NCI-H526 (cell line): ENCODE results near the gene RFX7.
"Not testable (repeated sequence)": the region's sequence is repeated elsewhere in the genome, so short reads cannot be mapped to it uniquely, and the experiment has no call there.

Experiments
- DNase-seq, 2 experiments: peaks; one replicate each; lab custom pipeline; 2025; lab: John Stamatoyannopoulos, UW

The RFX7 gene

DNA sequence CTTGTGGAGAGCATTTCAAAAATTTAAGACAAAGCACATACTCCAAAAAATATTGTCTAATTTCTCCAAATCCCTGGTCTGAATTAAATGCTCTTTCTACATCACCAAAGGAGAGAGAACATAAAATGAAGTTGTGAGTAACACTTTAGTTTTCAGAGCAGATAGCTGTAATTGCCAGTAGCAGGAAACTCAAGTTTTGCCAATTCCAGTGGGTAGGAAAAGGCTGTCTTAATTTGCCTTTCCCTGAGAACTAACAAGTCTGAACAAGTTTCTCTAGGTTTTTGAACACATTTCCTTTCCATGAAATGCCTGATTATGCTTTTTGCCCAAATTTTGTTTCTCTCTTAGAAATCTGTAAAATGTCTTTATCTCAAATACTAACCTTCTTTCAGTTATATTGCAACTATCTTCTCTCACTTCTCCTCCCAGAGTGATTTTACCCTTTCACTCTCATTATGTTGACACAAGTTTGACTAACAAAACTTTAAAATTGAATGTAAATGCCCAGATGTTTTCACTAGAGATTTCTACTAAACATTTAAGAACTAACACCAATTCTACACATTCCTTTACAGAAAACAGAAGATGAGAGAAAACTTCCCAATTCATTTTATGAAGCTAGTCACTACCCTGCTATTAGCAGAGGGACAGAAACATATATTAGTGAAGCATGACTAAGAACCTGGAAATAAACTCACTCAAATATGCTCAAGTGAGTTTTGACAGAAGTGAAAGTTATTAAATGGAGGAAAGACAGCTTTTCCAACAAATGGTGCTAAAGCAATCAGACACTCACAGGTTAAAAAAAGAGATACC lies 38.4 kb downstream of the RFX7 start:
- DNase-seq = no peak

DNA sequence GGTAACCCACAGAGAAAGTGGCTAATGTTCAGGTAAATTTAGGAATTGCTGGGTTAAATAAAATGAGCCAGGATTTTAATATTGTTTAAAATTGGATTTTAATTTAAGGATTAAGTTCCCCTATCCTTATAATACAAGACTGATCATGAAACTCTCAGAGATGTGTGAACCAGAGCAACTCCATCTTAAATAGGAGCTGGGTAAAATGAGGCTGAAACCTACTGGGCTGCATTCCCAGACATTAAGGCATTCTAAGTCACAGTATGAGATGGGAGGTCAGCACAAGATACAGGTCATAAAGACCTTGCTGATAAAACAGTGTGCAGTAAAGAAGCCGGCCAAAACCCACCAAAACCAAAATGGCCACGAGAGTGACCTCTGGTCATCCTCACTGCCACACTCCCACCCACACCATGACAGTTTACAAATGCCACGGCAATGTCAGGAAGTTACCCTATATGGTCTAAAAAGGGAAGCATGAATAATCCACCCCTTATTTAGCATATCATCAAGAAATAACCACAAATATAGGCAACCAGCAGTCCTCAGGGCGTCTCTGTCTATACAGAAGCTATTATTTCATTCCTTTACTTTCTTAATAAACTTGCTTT lies 40.3 kb downstream of the RFX7 start:
- not testable (repeated sequence) for DNase-seq

DNA sequence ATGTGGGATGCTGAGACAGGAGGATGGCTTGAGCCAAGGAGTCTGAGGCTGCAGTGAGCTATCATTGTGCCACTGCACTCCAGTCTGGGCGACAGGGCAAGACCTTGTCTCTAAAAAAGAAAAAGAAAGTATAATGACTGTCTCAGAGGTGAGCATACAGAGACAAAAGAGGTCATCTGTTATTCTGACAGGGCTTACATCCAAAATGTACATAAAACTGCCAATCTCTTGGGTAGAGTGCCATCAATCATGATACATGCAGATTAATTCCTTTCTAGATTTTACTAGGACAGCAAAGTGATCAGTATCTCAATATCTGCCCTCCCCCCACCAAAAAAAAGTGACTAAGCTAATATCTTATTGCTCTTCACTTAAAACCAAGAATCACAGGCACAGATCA lies 41.0 kb downstream of the RFX7 start:
- DNase-seq = no peak

DNA sequence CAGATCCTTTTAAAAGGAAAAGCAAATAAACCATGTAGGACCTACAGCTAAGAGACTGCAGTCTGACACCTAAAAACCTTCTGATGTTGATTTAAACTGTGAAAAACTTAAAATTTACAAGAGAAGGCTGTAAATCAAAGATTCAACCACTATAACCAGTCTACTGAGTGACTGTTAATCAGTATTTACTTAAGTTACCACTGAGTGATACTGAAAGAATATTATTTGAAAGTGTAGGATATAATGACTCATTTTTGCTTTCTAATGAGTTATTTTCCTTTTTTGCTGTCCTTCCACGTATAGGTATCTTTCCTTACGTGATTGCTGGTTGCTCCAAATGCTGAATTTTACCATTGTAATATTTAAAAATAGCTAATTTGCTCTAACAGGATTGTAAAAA lies 44.6 kb downstream of the RFX7 start:
- no peak for DNase-seq

DNA sequence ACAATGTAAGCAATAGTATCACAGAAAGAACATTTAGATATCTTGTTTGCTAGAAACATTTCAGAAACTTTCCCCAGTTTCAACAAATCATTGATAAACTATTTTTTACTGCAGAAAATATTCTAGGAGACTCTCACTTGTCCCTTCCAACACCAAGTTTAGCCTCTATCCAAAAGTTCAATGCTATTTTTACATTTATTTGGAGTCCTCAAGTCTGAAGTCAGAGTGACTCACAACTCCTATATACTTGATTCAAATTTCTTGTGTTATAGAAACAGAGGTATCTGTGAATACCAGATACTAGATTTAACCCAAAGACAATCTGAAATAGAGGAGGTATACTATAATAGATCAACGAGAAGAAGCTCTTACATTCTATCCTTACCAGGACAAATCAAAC lies 49.6 kb downstream of the RFX7 start:
- DNase-seq = no peak

DNA sequence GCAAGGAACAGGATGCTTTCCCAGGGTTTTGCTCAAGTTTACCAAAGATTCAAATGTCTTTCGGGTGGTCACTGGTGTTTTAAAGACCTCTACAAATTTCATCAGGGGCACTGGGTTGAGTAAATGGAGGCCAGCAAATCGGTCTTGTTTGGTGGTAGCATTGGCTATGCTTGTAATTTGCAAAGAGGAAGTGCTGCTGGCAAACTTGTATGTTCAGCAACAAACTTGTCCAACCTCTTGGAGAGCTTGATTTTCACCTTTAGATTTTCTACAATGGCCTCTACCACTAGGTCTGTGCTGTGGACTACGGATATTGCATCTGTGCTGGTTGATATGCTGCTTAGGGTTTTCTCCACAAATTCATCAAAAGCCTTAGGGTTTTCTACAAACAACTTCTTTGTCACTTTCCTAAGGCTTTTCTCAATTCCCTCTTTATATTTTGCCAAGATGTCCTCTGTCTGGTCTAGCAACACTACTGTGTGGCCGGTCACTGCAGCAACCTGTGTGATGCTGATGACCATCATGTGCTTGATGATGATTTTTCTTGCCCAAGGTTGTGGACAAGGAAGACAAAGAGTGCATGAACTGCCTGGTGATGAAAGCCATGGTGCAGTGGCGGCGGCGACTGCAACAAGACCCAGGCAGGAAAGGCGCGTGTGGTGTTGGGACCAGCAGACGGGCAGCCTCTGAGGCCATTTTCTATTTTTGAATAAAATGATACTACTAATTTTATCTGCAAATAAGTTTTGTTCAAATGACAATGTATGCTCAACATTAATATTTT lies 50.8 kb downstream of the RFX7 start:
- DNase-seq = no peak

DNA sequence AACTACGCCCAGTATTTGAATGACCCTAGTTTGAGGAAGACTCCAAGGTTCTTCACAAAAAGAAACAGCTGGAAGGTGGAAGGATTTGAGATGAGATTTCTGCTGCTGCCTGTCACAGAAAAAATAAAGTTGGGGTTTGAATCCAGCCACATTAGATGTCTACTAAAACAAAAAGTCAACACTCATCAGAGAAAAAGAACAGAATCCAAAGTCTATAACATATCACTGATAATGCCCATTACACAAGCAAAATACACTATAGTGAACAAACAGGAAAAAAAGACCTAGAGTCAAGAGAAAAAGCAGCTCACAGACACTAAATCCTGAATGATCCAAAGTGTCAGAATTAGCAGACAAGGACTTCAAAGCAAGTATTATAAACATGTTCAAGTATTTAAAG lies 56.0 kb downstream of the RFX7 start:
- DNase-seq = no peak

DNA sequence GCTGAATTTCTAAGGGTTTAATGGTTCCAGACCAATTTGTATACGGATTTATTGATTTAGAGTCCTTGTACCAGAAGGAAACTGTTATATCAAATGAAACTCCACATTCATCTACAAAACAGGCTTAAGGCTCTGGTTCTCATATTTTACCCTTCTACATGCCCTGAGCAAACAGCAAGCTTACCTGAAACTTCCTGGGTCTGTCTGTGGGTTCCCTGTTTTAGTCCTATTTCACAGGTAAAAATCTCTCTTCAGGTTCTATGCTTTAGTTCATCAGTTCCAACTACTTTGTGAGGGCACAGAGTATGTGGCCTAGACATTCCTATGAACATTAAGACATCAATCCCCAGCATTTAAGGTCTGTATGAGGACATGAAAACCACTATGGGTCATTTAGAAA lies 57.7 kb downstream of the RFX7 start:
- DNase-seq = no peak

DNA sequence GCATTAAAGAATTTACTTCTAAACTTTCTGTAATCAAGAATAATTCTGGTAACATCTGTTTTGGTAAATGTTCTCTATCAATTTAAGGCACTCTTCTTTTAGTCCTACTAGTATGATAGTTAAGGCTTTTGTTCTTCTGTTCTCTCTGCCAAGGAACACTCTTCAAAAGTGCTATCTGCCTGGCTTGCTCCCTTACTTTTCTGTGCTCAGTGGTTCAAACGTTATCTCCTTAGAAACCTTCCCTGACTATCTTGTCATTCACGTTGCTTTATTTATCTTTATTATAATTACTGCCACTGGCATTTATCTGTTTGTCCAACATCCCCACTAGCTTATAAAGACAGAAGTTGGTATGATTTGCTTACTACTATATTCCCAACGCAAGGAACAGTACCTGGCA lies 59.2 kb downstream of the RFX7 start:
- no peak for DNase-seq

DNA sequence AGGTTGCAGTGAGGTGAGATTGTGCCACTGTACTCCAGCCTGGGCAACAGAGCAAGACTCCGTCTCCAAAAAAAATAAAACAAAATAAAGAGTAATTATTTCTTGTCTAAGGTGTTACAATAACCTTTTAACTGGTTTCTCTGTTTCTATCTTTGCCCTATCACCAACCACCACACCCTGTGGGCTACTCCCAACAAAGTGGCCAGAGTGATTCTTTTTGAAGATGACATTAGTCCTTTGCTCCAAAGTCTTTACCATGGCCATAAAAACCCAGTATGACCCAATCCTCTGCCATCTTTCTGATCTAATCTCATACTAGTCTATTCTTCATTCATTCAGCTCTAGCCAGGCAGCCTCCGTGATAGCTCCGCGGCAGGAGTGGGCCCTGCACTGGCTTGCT lies 62.8 kb downstream of the RFX7 start:
- no peak for DNase-seq

DNA sequence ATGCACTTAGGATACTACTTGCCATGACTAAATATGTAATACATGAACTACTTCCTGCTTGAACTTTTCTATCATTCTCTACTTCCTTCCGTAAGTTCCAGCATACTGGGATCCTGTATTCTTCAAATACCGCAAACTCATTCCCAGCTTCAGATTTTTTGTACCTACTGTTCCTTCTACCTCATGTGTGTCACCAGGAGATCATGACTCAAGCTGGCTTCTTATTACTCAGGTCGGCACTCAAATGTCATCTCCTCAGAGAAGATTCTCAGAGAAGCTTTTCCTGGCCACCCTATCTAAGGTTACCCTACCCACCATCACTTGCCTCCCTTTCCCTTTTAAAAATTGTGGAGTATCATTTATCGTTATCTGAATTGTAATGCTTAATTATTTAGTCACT lies 66.7 kb downstream of the RFX7 start:
- no peak for DNase-seq

DNA sequence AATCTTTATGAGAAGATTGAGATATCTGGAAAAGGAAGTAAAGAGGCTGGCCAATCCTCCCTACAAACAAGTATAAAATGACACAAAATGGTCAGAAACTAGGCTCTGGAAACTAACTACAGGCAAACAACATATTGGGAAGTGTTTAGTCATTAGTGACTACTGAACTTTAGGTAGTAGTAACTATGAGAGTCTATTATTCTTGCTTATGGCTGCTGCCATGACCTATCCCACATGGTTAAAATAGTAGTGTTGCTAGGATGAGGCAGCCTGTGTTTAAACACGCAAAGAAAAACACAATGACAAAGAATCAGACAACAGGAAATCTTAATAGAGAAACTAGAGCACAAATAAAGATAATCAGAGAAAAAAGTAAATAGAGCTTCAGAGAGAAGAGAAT lies 67.9 kb downstream of the RFX7 start:
- DNase-seq = no peak

DNA sequence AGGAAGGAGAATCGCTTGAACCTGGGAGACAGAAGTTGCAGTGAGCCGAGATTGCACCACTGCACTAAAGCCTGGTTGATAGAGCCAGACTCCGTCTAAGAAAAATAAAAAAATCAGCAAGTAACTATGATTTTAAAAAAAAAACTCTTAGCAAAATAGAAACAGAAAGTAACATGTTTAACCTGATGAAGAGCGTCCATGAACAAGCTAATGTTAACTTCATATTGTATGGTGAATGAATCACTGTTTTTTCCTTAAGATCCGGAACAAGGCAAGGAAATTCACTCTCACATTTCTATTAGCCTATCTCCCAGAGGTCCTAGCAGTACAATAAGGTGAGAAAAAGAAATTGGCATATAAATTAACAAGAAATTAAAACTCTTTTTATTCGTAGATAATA lies 69.0 kb downstream of the RFX7 start:
- no peak for DNase-seq

DNA sequence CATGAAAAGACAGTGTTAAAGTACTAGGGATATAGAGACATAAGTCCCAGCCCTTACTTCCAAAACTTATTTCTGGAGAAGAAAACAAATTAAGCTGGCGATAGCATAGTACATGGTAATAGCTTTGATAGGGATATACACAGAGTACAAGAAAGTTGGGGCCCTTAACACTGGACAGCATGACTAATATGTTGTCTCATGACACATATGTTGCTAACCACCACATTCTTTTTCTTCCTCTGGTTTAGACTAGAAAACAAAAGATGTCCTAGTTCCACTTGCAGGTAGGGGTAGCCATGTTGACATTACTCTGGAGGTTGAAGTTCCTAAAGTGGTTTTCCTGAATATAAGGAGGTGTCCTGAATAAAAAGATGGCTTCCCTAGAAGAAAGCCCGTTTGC lies 75.3 kb downstream of the RFX7 start:
- DNase-seq = no peak

DNA sequence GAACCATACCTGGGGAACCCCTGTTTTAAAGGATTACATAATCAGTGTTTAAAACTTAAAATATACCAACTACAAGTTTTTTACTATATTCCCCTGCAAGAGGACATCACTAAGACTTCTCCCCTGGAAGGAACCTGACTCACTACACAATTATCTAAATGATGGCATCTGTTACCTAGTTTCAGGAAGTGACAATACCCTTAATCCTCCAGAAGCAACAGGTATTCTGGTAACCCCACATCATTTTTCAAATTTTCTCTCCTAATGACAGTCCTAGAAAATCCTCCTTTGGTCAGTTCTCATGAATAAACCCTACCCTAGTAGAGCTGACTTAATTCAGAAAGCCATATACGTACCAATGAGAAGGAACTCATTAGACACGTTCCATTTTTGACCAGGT lies 78.4 kb downstream of the RFX7 start:
- DNase-seq = no peak

DNA sequence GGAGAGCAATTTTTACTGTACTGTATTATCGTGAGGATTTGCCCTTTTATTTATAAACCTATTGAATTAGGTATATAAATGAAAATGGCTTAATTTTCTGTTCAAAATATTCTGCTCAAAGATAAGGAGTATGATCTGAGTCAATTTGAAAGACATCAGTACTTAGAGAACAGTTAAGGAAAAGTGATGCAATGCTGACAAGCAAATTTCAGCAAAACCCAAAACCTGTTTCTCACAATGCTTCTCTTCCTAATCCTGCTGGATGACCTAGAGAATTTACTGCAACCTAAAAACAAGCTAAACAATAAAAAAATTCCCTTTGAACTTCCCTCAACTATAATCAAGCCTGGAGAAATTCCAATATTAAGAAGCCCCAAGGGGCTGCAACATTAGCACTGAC lies 82.7 kb downstream of the RFX7 start:
- DNase-seq = no peak

DNA sequence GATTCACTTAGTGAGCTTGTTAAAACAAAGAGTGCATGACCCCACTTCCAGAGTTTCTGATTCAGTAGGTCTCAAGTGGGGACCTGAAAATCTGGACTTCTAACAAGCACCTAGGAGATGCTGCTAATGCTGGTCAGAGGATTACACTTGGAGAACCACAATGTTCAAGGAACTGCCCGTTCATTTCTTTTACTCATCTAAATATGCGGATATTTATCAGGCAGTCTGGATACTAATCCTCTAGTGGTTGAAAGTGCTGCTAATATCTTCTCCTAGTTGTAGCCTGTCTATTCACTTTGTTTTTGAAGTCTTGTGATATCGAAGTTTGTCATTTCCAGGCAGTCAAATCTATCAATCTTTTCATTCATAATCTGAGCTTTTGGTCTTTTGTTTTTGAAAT lies 86.8 kb downstream of the RFX7 start:
- DNase-seq = no peak

DNA sequence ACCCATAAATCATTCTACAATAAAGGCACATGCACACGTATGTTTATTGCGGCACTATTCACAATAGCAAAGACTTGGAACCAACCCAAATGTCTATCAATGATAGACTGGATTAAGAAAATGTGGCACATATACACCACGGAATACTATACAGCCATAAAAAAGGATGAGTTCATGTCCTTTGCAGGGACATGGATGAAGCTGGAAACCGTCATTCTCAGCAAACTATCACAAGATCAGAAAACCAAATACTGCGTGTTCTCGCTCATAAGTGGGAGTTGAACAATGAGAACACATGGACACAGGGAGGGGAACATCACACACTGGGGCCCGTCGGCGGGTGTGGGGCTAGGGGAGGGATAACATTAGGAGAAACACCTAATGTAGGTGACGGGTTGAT lies 88.4 kb downstream of the RFX7 start:
- DNase-seq = not testable (repeated sequence)

DNA sequence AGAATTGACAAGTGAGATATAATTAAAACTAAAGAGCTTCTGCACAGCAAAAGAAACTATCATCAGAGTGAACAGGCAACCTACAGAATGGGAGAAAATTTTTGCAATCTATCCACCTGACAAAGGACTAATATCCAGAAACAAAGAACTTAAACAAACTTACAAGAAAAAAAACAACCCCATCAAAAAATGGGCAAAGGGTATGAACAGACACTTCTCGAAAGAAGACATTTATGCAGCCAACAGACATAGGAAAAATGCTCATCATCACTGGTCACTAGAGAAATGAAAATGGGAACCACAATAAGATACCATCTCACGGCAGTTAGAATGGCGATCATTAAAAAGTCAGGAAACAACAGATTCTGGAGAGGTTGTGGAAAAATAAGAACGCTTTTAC lies 88.9 kb downstream of the RFX7 start:
- DNase-seq = not testable (repeated sequence)

DNA sequence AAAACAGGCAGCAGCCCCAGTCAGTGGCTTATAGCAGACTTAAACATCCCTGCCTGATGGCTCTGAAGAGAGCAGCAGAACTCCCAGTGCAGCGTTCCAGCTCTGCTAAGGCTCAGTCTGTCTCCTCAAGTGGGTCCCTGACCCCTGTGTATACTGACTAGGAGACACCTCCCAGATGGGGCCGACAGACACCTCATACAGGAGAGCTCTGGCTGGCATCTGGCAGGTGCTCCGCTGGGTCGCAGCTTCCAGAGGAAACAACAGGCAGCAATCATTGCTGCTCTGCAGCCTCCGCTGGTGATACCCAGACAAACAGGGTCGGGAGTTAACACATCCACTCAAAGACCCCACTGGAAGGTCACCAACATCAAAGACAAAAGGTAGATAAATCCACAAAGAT lies 93.5 kb downstream of the RFX7 start:
- no peak for DNase-seq

DNA sequence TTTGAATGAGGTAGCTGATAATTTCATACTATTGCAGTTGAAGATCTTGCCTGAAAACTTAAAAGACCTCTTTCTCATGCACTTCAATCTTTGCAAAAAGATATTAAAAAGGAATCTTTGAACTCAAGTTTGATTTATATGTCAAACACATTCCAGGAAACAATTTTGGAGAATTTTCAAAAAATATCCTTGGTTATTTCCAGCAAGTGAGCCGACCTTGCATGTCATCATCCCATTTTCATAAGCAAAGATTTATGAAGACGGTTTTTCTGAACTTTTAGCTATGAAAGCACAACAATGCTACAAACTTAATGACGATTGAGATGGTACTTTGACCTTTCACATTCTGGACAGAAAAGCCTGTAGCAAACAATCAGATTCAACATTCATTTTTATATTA lies 95.6 kb downstream of the RFX7 start:
- no peak for DNase-seq

DNA sequence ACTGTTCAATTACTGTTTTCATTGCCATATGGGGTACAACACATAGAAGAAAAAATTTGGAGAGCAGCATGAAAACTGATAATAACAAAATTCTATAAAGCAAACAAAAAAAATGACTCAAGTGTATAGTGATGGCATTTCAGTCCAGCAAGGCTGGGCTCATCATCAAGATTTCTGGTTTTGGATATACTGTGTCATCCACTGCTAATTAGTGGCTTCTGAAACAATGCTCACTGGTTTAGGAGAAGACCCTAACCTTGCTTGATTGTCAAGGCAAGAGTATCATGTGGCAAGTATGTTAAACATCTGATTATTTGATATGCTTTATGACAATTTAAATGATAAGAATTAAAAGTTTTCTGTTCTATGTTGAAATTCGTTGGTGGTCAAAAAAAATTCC lies 96.9 kb downstream of the RFX7 start:
- DNase-seq = no peak

DNA sequence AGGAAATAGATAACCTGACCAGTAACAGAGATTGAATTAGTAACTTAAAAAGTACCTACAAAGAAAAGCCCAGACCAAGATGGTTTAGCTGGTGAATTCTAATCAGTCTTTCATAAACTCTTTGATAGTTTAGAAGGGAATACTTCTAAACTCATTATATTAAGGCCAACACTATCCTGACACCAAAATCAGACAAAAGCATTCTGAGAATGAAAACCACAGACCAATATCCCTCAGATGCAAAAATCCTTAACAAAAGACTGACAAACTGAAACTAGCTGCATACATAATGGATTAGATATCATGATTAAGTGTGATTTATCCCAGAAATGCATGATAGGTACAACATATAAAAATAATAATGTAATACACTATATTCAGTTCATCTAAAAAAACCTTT lies 115.6 kb downstream of the RFX7 start:
- DNase-seq = no peak
